H9 (cell line): ENCODE measurements around the gene MBLAC2. TPM values are rescaled to one million over a fixed set of nuclear protein-coding genes. Genes with fewer than 3 reads are reported as not detected.

Experiments used
- DNase-seq: peaks from one replicate; pipeline ENCODE4 v3.0.0-alpha.2; 2017
- H2AFZ ChIP-seq: one replicate; pipeline ENCODE4 v1.6.1; 2013; ENCODE audit warnings: mild to moderate bottlenecking, low read length, control low read depth, moderate library complexity
- H2AK5ac ChIP-seq: 2 replicates; pipeline ENCODE4 v1.6.1; 2013; ENCODE audit warnings: low read length, control low read depth, mixed read lengths; ENCODE audit not compliant: insufficient read length
- H2BK120ac ChIP-seq: one replicate; pipeline ENCODE4 v1.6.1; 2013; ENCODE audit warnings: low read depth, mild to moderate bottlenecking, low read length, control low read depth, inconsistent platforms; ENCODE audit not compliant: poor library complexity, severe bottlenecking
- H2BK12ac ChIP-seq: 2 replicates; pipeline ENCODE4 v1.6.1; 2013; ENCODE audit warnings: low read length, control low read depth, mixed read lengths, low read depth; ENCODE audit not compliant: insufficient read length
- H2BK15ac ChIP-seq: 2 replicates; pipeline ENCODE4 v1.6.1; 2013; ENCODE audit warnings: low read depth, low read length, control low read depth
- H2BK20ac ChIP-seq: one replicate; pipeline ENCODE4 v1.6.1; 2013; ENCODE audit warnings: low read depth, mild to moderate bottlenecking, low read length, control low read depth, inconsistent platforms; ENCODE audit not compliant: poor library complexity, severe bottlenecking
- H2BK5ac ChIP-seq: 2 replicates; pipeline ENCODE4 v1.6.1; 2013; ENCODE audit warnings: low read length, control low read depth, mixed read lengths; ENCODE audit not compliant: insufficient read length
- H3K14ac ChIP-seq: 2 replicates; pipeline ENCODE4 v1.6.1; 2013; ENCODE audit warnings: low read length, control low read depth; ENCODE audit not compliant: insufficient read depth
- H3K18ac ChIP-seq: 2 replicates; pipeline ENCODE4 v1.6.1; 2013; ENCODE audit warnings: low read depth, mild to moderate bottlenecking, mixed read lengths, low read length, control low read depth; ENCODE audit not compliant: insufficient read length
- H3K23ac ChIP-seq: 2 replicates; pipeline ENCODE4 v1.6.1; 2013; ENCODE audit warnings: low read length, control low read depth, mixed read lengths, low read depth; ENCODE audit not compliant: insufficient read length
- H3K23me2 ChIP-seq: 2 replicates; pipeline ENCODE4 v1.6.1; 2013; ENCODE audit warnings: low read depth, mild to moderate bottlenecking, mixed read lengths, low read length, control low read depth; ENCODE audit not compliant: insufficient read length, poor library complexity, severe bottlenecking
- H3K27ac ChIP-seq: 2 replicates; pipeline ENCODE4 v1.5.1; 2013; ENCODE audit warnings: low read length, control low read depth, mixed read lengths, low read depth; ENCODE audit not compliant: insufficient read length
- H3K27me3 ChIP-seq: 2 replicates; pipeline ENCODE4 v1.6.1; 2013; ENCODE audit warnings: low read length, control low read depth, inconsistent platforms; ENCODE audit not compliant: insufficient read depth
- H3K4ac ChIP-seq: 2 replicates; pipeline ENCODE4 v1.6.1; 2013; ENCODE audit warnings: low read depth, mild to moderate bottlenecking, control low read depth, inconsistent platforms, low read length, moderate library complexity
- H3K4me1 ChIP-seq: 2 replicates; pipeline ENCODE4 v1.6.1; 2013; ENCODE audit warnings: low read length, control low read depth, inconsistent platforms; ENCODE audit not compliant: insufficient read depth
- H3K4me2 ChIP-seq: 2 replicates; pipeline ENCODE4 v1.6.1; 2013; ENCODE audit warnings: low read length, control low read depth, mixed read lengths; ENCODE audit not compliant: insufficient read length, insufficient read depth
- H3K56ac ChIP-seq: 2 replicates; pipeline ENCODE4 v1.6.1; 2013; ENCODE audit warnings: low read depth, mild to moderate bottlenecking, mixed read lengths, low read length, control low read depth; ENCODE audit not compliant: insufficient read length
- H3K79me1 ChIP-seq: 2 replicates; pipeline ENCODE4 v1.6.1; 2013; ENCODE audit warnings: low read depth, mild to moderate bottlenecking, moderate library complexity, low read length, control low read depth, inconsistent platforms; ENCODE audit not compliant: insufficient read depth, poor library complexity, severe bottlenecking
- H3K79me2 ChIP-seq: 2 replicates; pipeline ENCODE4 v1.6.1; 2013; ENCODE audit warnings: low read length, control low read depth, inconsistent platforms; ENCODE audit not compliant: insufficient read depth
- H3K9ac ChIP-seq: 2 replicates; pipeline ENCODE4 v1.6.1; 2013; ENCODE audit warnings: low read length, control low read depth, mixed read lengths; ENCODE audit not compliant: insufficient read length; ENCODE audit errors: extremely low read depth
- H3K9me3 ChIP-seq: one replicate; pipeline ENCODE4 v1.6.1; 2013; ENCODE audit warnings: low read depth, low read length, inconsistent platforms; ENCODE audit not compliant: control insufficient read depth
- H3T11ph ChIP-seq: one replicate; pipeline ENCODE4 v1.6.1; 2013; ENCODE audit warnings: mild to moderate bottlenecking, low read length, control low read depth, inconsistent platforms
- H4K20me1 ChIP-seq: one replicate; pipeline ENCODE4 v1.6.1; 2013; ENCODE audit not compliant: control insufficient read depth, insufficient read length, insufficient read depth
- H4K5ac ChIP-seq: 2 replicates; pipeline ENCODE4 v1.6.1; 2013; ENCODE audit warnings: low read depth, mild to moderate bottlenecking, mixed read lengths, low read length, control low read depth; ENCODE audit not compliant: insufficient read length
- H4K8ac ChIP-seq: replicated peaks from 2 replicates; pipeline ENCODE4 v1.6.1; 2013; ENCODE audit warnings: low read length, control low read depth, mixed read lengths, low read depth; ENCODE audit not compliant: insufficient read length
- H4K91ac ChIP-seq: 2 replicates; pipeline ENCODE4 v1.6.1; 2013; ENCODE audit warnings: low read depth, mild to moderate bottlenecking, moderate library complexity, mixed read lengths, low read length, control low read depth; ENCODE audit not compliant: insufficient read length
- H3K27ac Mint-ChIP-seq, 3 experiments: 2 replicates in 2 of 3; 3 replicates in 1 of 3; pipeline ENCODE4 v1.8.0; 2020 to 2021; ENCODE audit warnings: mixed read lengths in 3 of 3, mild to moderate bottlenecking in 1 of 3, moderate library complexity in 1 of 3
- H3K27me3 Mint-ChIP-seq: 2 replicates; pipeline ENCODE4 v1.8.0; 2021; ENCODE audit warnings: low read depth, mild to moderate bottlenecking, moderate library complexity, mixed read lengths
- H3K36me3 Mint-ChIP-seq, 3 experiments: 2 replicates in 2 of 3; 3 replicates in 1 of 3; pipeline ENCODE4 v1.8.0; 2020 to 2021; ENCODE audit warnings: low read depth in 3 of 3, mixed read lengths in 3 of 3; ENCODE audit not compliant: insufficient read depth in 1 of 3
- H3K4me1 Mint-ChIP-seq, 2 experiments: 2 replicates each; pipeline ENCODE4 v1.8.0; 2020; ENCODE audit warnings: mixed read lengths in 2 of 2
- H3K4me3 Mint-ChIP-seq, 2 experiments: 2 replicates in 1 of 2; 3 replicates in 1 of 2; pipeline ENCODE4 v1.8.0; 2020 to 2021; ENCODE audit warnings: mild to moderate bottlenecking in 2 of 2, mixed read lengths in 2 of 2, moderate library complexity in 1 of 2
- H3K9me3 Mint-ChIP-seq, 2 experiments: 2 replicates in 1 of 2; 3 replicates in 1 of 2; pipeline ENCODE4 v1.8.0; 2020; ENCODE audit warnings: mild to moderate bottlenecking in 2 of 2, mixed read lengths in 2 of 2, moderate library complexity in 1 of 2
- CTCF ChIP-seq: fragments of 200-600 bp; sonication (generic); conservative IDR thresholded peaks from 3 replicates; pipeline ENCODE4 v1.8.0; 2021; ENCODE audit warnings: antibody characterized with exemption, mild to moderate bottlenecking
- WGBS: extraction: QIAGEN DNeasy Blood & Tissue Kit; methylation state at CpG from one replicate; pipeline ENCODE4 v1.1.7; 2013; ENCODE audit warnings: missing lambda C conversion rate, low lambda C conversion rate, mixed read lengths; ENCODE audit not compliant: insufficient read length; ENCODE audit errors: extremely low coverage; 5-methylcytosine and 5-hydroxymethylcytosine counted together
- total RNA-seq: library from RNA; stranded (reverse); gene quantifications from 2 replicates; pipeline ENCODE4 v1.2.1, GENCODE V29; 2021

Gene MBLAC2
- total RNA-seq, 1 experiment from 2014 or later = 4.9 TPM

DNA sequence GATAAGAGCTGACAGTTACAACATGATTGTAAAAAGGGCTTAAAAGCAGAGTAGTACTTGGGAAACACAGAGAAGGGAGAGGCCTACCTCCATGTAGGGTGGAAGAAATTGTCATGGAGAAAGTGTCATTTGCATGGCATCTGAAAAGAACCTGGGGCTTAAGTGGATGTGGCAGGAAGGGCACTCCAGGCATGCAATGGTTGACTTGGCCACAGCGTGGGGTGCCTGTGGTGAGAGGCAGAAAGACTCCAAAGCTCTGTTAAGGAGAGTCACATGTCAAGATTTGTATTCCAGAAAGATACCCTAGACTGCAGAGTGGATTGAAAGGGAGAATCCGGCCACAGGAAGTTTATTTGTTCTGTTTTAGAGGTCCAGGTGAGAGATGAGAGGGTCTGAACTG, 2.5 kb upstream of the MBLAC2 start:
- Histone ChIP-seq H2BK120ac (no peak overlapping the region), H3K27ac (peak overlapping the region; percentile 64), H3K4me1 (peaks cover 10% of the 10 kb centered on the region; the same call in 1 of the 2 replicates), H4K8ac (no peak overlapping the region), H4K20me1 (no peaks in the 10 kb centered on the region), H3K56ac (no peak overlapping the region), H3K14ac (no peak overlapping the region), H3K9ac (no peak overlapping the region), H2BK15ac (no peak overlapping the region), H2BK20ac (no peak overlapping the region), H2AFZ (no peak overlapping the region), H4K91ac (no peak overlapping the region), H2BK5ac (no peak overlapping the region), H3K23me2 (peaks cover 12% of the 10 kb centered on the region), H3K18ac (no peak overlapping the region), H3T11ph (no peak overlapping the region), H3K9me3 (no peaks in the 10 kb centered on the region), H3K4ac (no peak overlapping the region), H3K79me1 (no peaks in the 10 kb centered on the region), H4K5ac (no peak overlapping the region), H3K79me2 (peaks cover 19% of the 10 kb centered on the region; the same call in 1 of the 2 replicates), H3K27me3 (no peaks in the 10 kb centered on the region), H3K23ac (no peak overlapping the region), H2BK12ac (no peak overlapping the region), H2AK5ac (no peak overlapping the region), H3K4me2 (peak overlapping the region; percentile 69)
- peak overlapping the region; percentile 74 to 96 (median 84) for H3K27ac Mint-ChIP-seq
- H3K4me1 Mint-ChIP-seq = peaks cover 47 to 55% of the 10 kb centered on the region in 2 experiments
- no peaks in the 10 kb centered on the region; the same call in 1 of the 2 replicates for H3K27me3 Mint-ChIP-seq
- peak; percentile 85 for DNase-seq
- TF ChIP-seq CTCF = peak; percentile 41; the same call in 2 of the 3 replicates
- WGBS = no CpG with 5 or more reads among the region's 2 CpGs
- no peaks in the 10 kb centered on the region for H3K9me3 Mint-ChIP-seq
- peaks cover 0 to 21% (median 18%) of the 10 kb centered on the region in 3 experiments; a peak in 5 of 7 replicates for H3K36me3 Mint-ChIP-seq
- H3K4me3 Mint-ChIP-seq = peak overlapping the region; percentile 93 to 98
